Inflammatory macrophage treated with lipopolysaccharide for 4 hours (primary cell): ENCODE measurements around the gene XAB2.
A peak's percentile ranks its signal among the peaks of the same experiment; 100 is the strongest.

Experiments used
- DNase-seq: peaks from one replicate; pipeline ENCODE4 v3.0.0-alpha.2; 2020

The XAB2 gene

DNA sequence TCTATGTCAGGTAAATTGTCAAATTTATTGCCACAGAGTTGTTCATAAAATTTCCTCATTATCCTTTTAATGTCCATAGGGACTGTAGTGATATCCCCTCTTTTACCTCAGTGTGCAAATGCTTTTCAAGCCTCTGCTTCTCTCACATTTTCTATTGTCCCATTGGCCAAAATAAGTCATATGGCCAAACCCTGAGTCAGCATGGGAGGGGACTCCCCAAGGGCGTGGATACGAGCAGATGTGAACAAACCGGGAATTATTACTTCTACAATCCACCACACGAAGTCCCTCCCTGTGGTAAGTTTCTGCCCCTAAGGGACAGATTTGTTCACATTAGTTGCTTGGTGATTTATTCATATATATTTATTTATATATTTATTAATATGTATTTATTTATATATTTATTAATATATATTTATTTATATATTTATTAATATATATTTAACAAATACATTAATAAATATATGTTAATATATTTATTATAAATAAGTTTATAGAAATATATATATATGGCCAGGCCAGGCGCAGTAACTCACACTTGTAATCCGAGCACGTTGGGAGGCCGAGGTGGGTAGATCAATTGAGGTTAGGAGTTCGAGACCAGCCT is 53.8 kb downstream of the XAB2 start:
- peak; percentile 79 for DNase-seq

DNA sequence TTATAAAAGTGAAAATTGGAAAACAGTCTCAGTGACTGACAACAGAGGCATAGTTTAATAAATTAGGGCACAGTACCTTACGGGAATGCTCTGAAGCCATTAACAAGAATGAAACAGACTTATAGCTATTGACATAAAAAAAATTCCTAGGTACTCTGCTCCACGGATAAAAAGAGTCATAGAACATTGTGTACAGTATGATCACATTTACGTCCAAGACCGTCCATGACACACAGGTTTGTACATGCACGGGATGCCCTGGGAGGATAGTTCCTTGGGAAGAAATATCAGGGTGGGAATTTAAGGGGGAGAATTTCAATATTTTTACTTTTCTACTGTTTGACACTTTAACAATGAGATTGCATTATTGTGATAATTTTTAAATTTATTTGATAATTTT is 58.6 kb downstream of the XAB2 start:
- no peak for DNase-seq
